Measurements from ENCODE around the gene CMTM6.

Gene CMTM6

DNA sequence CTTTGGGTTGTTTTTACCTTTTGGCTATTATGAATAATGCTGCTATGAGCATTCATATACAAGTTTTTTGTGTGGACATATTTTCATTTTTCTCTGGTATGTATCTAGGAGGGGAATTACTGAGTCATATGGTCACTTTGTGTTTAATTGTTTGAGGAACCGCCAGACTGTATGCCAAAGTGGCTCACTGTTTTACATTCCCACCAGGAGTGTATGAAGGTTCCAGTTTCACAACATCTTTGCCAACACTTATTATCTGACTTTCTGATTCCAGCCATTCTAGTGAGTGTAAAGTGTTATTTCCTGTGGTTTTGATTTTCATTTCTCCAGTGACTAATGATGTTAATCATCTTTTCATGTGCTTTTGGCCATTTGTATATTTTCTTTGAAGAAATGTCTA, 59.2 kb downstream of the CMTM6 start:
- TF ChIP-seq GATA3 (IDR thresholded peaks at IDR 0.05; ENCODE audit: low read depth, low read length) (no peak), GATA2 (IDR thresholded peaks at IDR 0.05; ENCODE audit: low read depth, low read length) (no peak)

DNA sequence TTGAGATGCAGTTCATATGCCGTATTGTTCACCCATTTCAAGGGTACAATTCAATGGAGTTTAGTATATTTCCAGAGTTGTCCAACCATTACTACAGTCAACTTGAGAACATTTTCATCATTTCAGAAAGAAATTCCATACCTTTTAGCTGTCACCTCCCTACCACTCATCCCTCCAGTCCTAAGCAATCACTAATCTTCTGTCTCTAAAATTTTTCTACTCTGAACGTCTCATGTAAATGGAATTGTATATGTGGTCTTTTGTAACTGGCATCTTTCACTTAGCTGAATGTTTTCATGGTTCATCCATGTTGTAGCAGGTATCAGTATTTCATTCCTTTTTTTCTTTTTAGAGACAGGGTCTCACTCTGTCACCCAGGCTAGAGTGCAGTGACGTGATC, 59.9 kb downstream of the CMTM6 start:
- TF ChIP-seq GATA3 (IDR thresholded peaks at IDR 0.05; ENCODE audit: low read depth, low read length): no peak
- no peak for TF ChIP-seq GATA2 (IDR thresholded peaks at IDR 0.05; ENCODE audit: low read depth, low read length)

DNA sequence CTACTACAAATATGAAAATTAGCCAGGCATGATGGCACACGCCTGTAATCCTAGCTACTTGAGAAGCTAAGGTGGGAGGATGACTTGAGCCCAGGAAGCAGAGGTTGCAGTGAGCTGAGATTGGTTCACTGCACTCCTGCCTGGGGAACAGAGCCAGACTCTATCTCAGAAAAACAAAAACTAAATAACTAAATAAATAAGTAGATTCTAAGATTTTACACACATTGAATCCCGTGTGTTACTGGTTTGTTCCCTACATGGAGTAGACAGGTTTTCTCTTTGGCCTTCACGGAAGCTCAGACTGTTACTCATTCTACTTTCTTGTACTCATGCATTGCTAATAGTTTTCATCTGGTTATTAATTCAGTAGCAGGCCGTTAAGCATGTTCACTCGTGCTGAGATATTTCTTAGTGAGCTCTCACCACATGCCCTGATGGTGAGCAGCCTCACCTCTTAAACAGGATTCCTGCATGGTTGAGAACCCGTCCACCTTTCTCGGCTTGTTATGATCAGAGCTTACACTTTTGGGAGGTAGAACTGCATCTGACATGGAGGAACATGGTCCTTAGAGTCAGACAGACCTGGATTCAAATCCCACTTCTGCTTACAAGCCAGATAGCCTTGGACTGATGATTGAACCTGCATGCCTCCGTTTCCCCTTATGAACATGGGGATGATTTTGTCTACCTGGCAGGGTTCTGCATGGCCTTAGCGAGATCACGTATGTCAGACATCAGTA, 61.9 kb downstream of the CMTM6 start:
- no peak for TF ChIP-seq GATA3 (IDR thresholded peaks at IDR 0.05; ENCODE audit: low read depth, low read length)
- no peak for TF ChIP-seq GATA2 (IDR thresholded peaks at IDR 0.05; ENCODE audit: low read depth, low read length)

DNA sequence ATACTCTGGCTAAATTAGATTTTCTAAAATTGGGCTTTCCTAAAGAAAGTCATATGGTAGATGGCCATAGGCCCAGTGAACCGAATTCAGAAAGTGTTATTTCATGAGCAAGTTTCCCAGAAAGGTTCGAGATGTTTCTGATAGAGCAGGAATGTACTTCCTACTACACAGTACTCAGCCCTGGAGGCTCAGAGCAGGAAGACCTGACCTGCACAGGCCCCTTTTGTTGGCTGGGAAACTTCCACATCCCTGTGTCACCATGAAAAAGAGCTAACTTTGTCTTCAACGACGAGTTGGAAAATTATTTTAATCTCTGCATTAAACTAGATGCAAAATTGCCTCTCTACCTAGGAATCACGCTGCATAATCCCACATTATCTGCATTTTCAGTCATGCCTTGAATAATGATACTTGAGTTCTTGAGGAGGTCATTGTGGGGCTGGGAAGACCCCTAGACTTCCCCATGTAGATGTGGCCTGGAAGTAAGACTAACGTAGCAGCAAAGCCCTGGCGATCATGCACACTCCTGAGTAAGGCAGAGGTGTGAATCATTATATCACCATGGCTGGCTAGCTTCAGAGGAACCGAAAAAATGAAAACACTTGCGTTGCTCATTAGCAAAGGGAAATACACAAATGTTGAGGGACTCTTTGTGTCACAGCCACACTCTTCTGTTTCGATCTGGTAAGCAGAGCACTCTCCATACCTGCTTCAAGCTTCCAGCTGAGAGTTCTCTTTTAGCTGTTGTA, 63.9 kb downstream of the CMTM6 start:
- TF ChIP-seq GATA2 (IDR thresholded peaks at IDR 0.05; ENCODE audit: low read depth, low read length): no peak
- TF ChIP-seq GATA3 (IDR thresholded peaks at IDR 0.05; ENCODE audit: low read depth, low read length): no peak

DNA sequence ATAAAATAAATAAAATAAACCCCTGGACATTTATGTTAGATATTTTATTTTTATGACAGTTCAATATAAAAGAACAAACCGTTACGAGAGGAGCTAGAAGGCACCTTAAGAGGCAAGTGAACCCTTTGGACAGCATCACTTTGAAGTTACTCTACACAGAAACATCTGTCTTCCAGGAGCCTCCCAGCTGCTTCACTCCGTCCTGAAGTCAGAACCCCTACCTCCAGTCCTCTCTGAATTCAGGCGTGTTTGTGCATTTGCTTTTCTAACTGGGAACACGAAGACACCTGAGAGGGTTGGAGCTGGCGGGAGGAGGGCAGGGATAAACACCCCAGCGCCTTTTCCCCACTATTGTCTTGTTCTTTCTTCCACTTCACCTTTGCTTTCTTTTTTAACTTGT, 64.8 kb downstream of the CMTM6 start:
- no peak for TF ChIP-seq GATA2 (IDR thresholded peaks at IDR 0.05; ENCODE audit: low read depth, low read length)
- no peak for TF ChIP-seq GATA3 (IDR thresholded peaks at IDR 0.05; ENCODE audit: low read depth, low read length)

DNA sequence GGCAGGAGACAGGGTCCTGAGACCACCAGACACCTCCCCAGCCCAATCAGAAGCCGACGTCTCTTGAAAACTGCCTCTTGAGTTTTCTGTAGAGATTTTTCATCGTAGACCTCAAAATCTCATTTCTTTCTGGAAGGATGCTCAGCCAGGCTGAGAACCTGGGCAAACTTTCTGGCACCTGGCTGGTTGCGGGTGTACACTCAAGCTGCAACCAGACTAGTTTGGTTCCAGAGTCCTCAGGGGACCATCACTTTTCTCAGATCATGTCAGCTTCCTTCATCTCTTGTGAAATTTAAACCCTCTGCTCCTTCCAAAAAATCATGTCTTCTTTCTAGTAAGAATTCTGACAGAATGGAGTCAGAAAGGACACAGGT, 65.8 kb downstream of the CMTM6 start:
- TF ChIP-seq GATA3 (IDR thresholded peaks at IDR 0.05; ENCODE audit: low read depth, low read length) (no peak), GATA2 (IDR thresholded peaks at IDR 0.05; ENCODE audit: low read depth, low read length) (no peak)

DNA sequence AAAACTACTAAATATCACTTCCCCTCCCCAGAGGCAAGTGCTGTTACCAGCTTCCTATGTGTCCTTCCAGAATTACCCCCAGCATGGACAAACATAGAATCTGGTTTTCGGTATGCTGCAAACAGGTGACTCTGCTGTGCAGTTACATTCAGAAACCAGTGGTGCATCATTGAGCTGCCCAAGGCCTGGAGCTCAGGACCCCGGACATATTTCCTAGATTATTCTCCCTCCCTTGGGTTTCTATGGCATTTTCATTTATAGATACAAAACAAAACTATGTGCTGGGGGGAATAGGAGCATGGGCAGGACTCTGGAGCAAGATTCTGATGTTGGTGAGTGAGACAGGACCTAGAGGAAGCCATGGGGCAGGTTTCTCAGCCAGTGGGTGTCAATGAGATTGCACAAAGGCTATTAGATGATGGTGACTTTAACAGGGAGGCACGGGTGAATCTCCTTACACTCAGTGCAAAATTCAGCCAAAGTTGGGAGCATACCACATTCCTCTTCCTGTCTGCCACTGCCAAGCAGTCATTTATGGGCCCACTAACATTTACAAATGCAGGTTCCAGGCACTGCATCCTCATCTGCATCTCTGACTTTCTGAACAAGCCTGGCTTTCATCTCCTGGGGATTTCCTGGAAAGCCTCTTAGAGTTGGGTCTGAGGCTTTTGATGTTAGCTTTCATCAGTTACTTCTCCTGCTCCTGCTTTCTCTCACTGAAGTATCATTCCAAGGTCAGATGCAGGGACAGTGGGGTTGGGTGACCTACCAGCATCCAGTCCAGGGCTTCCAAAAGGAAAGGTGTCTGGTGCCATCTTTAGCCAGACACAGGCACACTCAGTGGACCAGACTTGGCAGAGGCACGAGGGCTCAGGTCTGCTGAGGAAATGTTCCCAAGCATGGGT, 66.5 kb downstream of the CMTM6 start:
- TF ChIP-seq GATA3 (IDR thresholded peaks at IDR 0.05; ENCODE audit: low read depth, low read length): no peak
- no peak for TF ChIP-seq GATA2 (IDR thresholded peaks at IDR 0.05; ENCODE audit: low read depth, low read length)

DNA sequence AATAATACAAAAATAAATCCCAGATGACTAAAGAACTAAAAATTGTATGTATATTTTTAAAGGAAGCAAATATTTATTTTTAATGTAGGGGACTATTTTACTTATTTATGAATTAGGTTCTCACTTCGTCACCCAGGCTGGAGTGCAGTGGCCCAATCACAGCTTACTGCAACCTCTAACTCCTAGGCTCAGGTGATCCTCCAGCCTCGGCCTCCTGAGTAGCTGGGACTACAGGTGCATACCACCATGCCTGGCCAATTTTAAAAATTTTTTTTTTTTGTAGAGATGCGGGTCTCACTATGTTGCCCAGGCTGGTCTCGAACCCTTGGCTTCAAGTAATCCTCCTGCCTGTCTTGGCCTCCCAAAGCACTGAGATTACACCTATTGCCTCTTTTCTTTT, 68.4 kb downstream of the CMTM6 start:
- TF ChIP-seq GATA2 (IDR thresholded peaks at IDR 0.05; ENCODE audit: low read depth, low read length) (no peak), GATA3 (IDR thresholded peaks at IDR 0.05; ENCODE audit: low read depth, low read length) (no peak)

DNA sequence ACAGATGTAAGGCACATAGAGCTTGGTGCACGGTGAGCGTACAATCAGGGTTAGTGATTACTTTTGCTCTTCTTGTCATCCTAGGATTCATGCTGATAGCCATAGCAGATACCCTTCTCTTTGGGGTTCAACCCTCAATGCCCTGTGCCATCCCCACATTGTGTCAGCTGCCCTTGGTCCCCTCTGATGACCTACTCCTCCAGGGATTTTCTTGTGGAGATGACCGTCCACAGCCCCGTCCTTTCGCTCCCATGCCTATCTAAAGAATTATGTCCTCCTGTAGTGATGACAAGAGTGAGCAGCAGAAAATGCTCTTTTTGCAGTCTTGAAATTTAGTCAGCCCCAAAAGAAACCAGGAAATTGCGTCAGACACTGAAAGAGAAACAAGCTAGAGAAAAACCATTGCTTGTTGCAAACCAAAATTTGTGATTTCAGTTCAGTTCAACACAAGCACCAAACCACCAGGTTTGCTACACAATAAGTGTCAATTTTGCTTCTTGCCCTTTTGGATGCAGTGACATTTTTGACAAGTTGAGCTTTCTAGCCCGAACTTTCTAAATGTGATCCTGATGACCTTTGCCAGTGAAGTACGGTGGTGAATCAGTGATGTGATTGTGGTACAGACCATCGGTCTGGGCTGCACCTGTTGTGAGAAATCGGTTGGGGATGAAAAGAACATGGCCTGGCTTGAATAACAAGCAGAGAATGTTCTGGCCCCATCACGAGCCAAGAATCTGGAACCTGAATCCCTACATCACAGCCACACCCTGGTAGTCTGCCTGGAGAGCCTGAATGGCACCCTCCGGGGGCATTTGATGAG, 69.7 kb downstream of the CMTM6 start:
- no peak for TF ChIP-seq GATA2 (IDR thresholded peaks at IDR 0.05; ENCODE audit: low read depth, low read length)
- TF ChIP-seq GATA3 (IDR thresholded peaks at IDR 0.05; ENCODE audit: low read depth, low read length): no peak

DNA sequence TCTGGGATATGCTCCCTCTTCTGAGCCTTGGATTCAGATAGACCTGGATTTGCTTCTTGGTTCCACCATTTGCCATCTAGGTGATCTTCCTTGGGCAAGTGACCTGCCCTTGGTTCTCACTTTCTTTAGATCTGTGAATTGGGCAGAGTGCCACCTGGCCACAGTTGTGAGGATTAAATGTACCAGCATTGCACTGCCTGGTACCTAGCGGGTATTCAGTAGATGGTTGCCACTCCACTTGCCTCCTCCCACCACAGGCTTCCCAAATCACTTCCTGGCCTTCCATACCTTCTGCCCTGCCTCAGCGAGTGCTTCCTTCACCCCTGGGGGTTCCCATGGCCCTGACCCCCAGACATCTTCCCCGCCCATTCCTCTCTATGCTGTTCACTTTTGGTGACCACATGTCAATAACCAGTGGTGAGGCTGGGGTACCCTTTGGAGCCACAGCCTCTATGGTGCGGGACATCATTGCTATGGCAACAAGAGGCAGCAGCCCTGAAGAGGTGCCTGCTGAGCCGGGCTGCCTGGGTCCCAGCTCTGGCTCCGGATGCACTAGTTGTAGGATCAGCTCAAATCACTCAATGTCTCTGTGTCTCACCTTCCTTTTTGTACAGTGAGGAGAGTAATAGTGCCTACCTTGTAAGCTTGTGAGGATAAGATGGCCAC, 70.5 kb downstream of the CMTM6 start:
- TF ChIP-seq GATA2 (IDR thresholded peaks at IDR 0.05; ENCODE audit: low read depth, low read length): no peak
- no peak for TF ChIP-seq GATA3 (IDR thresholded peaks at IDR 0.05; ENCODE audit: low read depth, low read length)

DNA sequence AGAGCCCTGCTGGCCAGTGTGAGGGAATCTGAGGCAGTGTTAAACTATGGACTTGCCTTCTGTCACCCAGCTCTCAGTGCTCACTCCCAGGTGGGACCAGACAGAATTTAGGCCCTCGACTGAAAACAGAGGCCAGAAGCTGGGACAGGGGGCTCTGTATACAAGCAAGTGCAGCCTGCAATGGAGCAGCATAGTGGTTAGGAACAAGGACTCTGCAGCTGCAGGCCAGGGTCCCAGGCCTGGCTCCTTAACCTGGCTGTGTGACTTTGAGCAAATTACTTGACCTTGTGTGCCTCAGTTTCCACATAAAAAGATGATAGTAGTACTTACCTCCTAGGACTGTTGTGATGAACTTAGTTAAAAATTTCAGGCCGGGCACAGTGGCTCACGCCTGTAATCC, 71.2 kb downstream of the CMTM6 start:
- TF ChIP-seq GATA3 (IDR thresholded peaks at IDR 0.05; ENCODE audit: low read depth, low read length) (no peak), GATA2 (IDR thresholded peaks at IDR 0.05; ENCODE audit: low read depth, low read length) (no peak)

Measured in SH-SY5Y (cell line).